ENCODE results near the gene RIC1. TPM values are rescaled to one million over a fixed set of nuclear protein-coding genes. Genes with fewer than 3 reads are reported as not detected.

Gene RIC1
- total RNA-seq, 2 donors from 2014 or later: 12.2 to 18.1 TPM

- H3K4me1 ChIP-seq: no peaks in the 10 kb centered on the region
- peaks cover 30% of the 10 kb centered on the region for H3K36me3 ChIP-seq
- H3K9me3 ChIP-seq: no peaks in the 10 kb centered on the region
- no peak for TF ChIP-seq CTCF (IDR thresholded peaks at IDR 0.05)
- no peak for DNase-seq (ENCODE audit: low spot score)
- no peaks in the 10 kb centered on the region for H3K27me3 ChIP-seq
- H3K4me3 ChIP-seq: no peak overlapping the region
- H3K27ac ChIP-seq: no peak overlapping the region
Observed at GRCh38 chr9:5819174-5819573, 190.3 kb downstream of the RIC1 start.

DNA sequence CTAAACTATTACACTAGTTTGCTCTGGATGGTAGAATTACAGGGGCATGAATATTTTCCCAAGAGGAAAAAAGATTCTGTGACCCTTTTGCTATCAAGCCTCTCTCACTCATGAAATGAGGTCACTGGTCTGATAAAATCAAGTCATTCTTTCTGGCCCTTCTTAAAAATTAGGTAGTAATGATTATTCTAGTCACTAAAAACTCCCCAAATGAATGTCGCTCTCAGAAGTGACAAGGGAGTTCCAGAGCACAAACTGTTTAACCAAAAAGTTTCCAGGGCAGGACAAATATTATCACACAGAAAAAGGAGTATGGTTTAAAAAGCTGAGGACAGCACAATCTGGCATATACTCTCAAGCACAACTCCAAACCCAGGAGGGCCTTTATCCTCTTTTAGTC is 191.5 kb downstream of the RIC1 start:
- Histone ChIP-seq H3K9me3 (no peaks in the 10 kb centered on the region), H3K4me1 (no peaks in the 10 kb centered on the region), H3K36me3 (peaks cover 31% of the 10 kb centered on the region), H3K27me3 (no peaks in the 10 kb centered on the region), H3K4me3 (no peak overlapping the region), H3K27ac (no peak overlapping the region)
- TF ChIP-seq CTCF (IDR thresholded peaks at IDR 0.05): no peak
- no peak for DNase-seq (ENCODE audit: low spot score)

DNA sequence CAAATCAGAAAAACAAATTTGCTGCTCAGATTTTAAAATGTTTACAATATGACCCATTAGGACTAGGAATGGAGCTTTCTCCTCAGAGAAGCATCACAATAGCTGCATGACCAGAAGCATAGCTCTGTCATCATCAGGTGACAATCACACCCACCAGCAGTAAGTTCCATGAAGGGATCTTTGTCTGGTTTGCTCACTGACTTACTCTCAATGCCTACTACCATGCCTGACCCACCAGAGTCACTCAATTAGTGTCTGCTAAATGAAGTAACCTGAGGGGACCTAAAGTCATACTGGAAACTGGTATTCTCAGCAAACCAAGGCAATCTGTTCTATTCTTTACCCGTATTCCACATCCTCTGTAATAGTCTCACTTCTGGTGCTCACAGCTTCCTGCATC is 196.3 kb downstream of the RIC1 start:
- H3K4me1 ChIP-seq: no peaks in the 10 kb centered on the region
- no peak for TF ChIP-seq CTCF (IDR thresholded peaks at IDR 0.05)
- H3K27ac ChIP-seq: no peak overlapping the region
- no peak overlapping the region for H3K4me3 ChIP-seq
- H3K36me3 ChIP-seq: peaks cover 27% of the 10 kb centered on the region
- no peaks in the 10 kb centered on the region for H3K27me3 ChIP-seq
- no peaks in the 10 kb centered on the region for H3K9me3 ChIP-seq
- DNase-seq (ENCODE audit: low spot score): no peak

Other genes with a start within 250 kb of the RIC1 start
- gene PLGRKT, start 191.2 kb upstream of the RIC1 start, total RNA-seq: 10 to 100 TPM; 17.6 to 30.4 TPM
- gene CD274, start 178.6 kb upstream of the RIC1 start, total RNA-seq: 10 to 100 TPM in 1 of 2 donors, 1 to 10 TPM in 1; 6.6 to 14.1 TPM
- gene PDCD1LG2, start 118.6 kb upstream of the RIC1 start, total RNA-seq: 1 to 10 TPM; 2.2 to 2.9 TPM
- gene ERMP1, start 204.0 kb downstream of the RIC1 start, total RNA-seq: 10 to 100 TPM; 10.8 to 27.8 TPM

All from right atrium auricular region (tissue), 2 donors.